ENCODE measurements around the gene GPR27.

The GPR27 gene

DNA sequence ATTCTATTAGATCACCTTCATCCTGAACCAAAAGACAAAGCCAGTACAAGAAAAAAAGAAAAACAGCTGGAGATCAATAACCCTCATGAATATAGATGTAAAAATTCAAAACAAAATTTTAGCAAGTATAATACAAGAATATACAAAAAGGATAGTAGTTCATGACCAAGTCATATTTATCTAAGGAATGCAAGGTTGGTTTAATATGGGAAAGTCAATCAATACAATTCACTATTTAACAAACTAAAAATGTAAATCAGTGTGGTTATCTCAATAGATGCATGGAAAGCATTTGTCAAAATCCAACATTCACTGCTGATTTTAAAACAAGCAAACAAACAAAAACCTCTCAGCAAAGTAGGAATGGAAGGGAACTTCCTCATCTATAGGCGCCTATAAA, 11.0 kb upstream of the GPR27 start:
- no peaks in the 10 kb centered on the region for H3K4me1 ChIP-seq (ENCODE audit: insufficient read depth, low read length)
- no peak overlapping the region for H3K27ac ChIP-seq (ENCODE audit: low read depth, low read length)
- H3K4me3 ChIP-seq (ENCODE audit: low read depth in 1 of 2, low read length in 2 of 2) = no peak overlapping the region
- no peaks in the 10 kb centered on the region for H3K36me3 ChIP-seq (ENCODE audit: insufficient read depth, low read length)
- H3K9ac ChIP-seq (ENCODE audit: low read length) = no peak overlapping the region
- H3K27me3 ChIP-seq (ENCODE audit: control insufficient read depth in 1 of 2, insufficient read depth in 2 of 2, low read length in 2 of 2) = no peaks in the 10 kb centered on the region
- H3K9me3 ChIP-seq (ENCODE audit: low read length) = peaks cover 7% of the 10 kb centered on the region

DNA sequence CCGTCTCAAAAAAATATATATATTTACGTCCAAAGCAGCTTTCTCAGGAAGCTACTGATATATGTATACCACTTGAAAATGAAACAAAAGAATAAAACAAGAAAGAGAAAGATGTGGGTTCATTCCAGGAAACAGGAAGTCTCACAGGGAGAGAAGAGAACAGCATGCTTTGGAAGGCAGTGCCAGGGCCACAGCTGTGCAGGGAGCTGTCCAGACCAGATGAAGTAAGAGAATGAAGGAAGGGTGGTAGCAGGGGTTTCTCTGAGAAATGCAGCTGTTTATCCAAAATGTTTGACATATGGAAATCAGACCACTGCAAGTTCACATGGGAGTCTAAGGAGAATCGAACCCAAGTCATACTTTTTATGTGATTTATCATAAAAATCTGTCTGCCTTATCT, 8.9 kb upstream of the GPR27 start:
- Histone ChIP-seq H3K4me1 (ENCODE audit: insufficient read depth, low read length) (no peaks in the 10 kb centered on the region), H3K27me3 (ENCODE audit: control insufficient read depth in 1 of 2, insufficient read depth in 2 of 2, low read length in 2 of 2) (no peaks in the 10 kb centered on the region), H3K9ac (ENCODE audit: low read length) (no peak overlapping the region), H3K27ac (ENCODE audit: low read depth, low read length) (no peak overlapping the region), H3K9me3 (ENCODE audit: low read length) (peaks cover 7% of the 10 kb centered on the region), H3K4me3 (ENCODE audit: low read depth in 1 of 2, low read length in 2 of 2) (no peak overlapping the region), H3K36me3 (ENCODE audit: insufficient read depth, low read length) (no peaks in the 10 kb centered on the region)

- H3K4me3 ChIP-seq (ENCODE audit: low read depth in 1 of 2, low read length in 2 of 2) = no peak overlapping the region
- no peaks in the 10 kb centered on the region for H3K4me1 ChIP-seq (ENCODE audit: insufficient read depth, low read length)
- no peak overlapping the region for H3K27ac ChIP-seq (ENCODE audit: low read depth, low read length)
- H3K9ac ChIP-seq (ENCODE audit: low read length) = no peak overlapping the region
- H3K36me3 ChIP-seq (ENCODE audit: insufficient read depth, low read length) = no peaks in the 10 kb centered on the region
- H3K27me3 ChIP-seq (ENCODE audit: control insufficient read depth in 1 of 2, insufficient read depth in 2 of 2, low read length in 2 of 2) = no peaks in the 10 kb centered on the region
- no peaks in the 10 kb centered on the region for H3K9me3 ChIP-seq (ENCODE audit: low read length)
Measured at GRCh38 chr3:71751602-71752001, 2.1 kb upstream of the GPR27 start.

GRCh38 chr3:71752831-71753700, 589 bp upstream of the GPR27 start:
- H3K9ac ChIP-seq (ENCODE audit: low read length) = no peak overlapping the region
- H3K27me3 ChIP-seq (ENCODE audit: control insufficient read depth in 1 of 2, insufficient read depth in 2 of 2, low read length in 2 of 2) = no peaks in the 10 kb centered on the region
- H3K36me3 ChIP-seq (ENCODE audit: insufficient read depth, low read length) = no peaks in the 10 kb centered on the region
- H3K27ac ChIP-seq (ENCODE audit: low read depth, low read length) = no peak overlapping the region
- H3K4me1 ChIP-seq (ENCODE audit: insufficient read depth, low read length) = no peaks in the 10 kb centered on the region
- H3K4me3 ChIP-seq (ENCODE audit: low read depth in 1 of 2, low read length in 2 of 2) = peak overlapping the region; percentile 43 to 50
- H3K9me3 ChIP-seq (ENCODE audit: low read length) = no peaks in the 10 kb centered on the region

- Histone ChIP-seq H3K9ac (ENCODE audit: low read length) (no peak overlapping the region), H3K9me3 (ENCODE audit: low read length) (no peaks in the 10 kb centered on the region), H3K4me3 (ENCODE audit: low read depth in 1 of 2, low read length in 2 of 2) (peak overlapping the region in 1 of 2 donors; percentile 20), H3K27ac (ENCODE audit: low read depth, low read length) (no peak overlapping the region), H3K36me3 (ENCODE audit: insufficient read depth, low read length) (no peaks in the 10 kb centered on the region), H3K4me1 (ENCODE audit: insufficient read depth, low read length) (no peaks in the 10 kb centered on the region), H3K27me3 (ENCODE audit: control insufficient read depth in 1 of 2, insufficient read depth in 2 of 2, low read length in 2 of 2) (no peaks in the 10 kb centered on the region)
Measured at GRCh38 chr3:71754610-71755253, 1.1 kb downstream of the GPR27 start.

- H3K27ac ChIP-seq (ENCODE audit: low read depth, low read length) = no peak overlapping the region
- H3K9me3 ChIP-seq (ENCODE audit: low read length) = no peaks in the 10 kb centered on the region
- no peaks in the 10 kb centered on the region for H3K4me1 ChIP-seq (ENCODE audit: insufficient read depth, low read length)
- H3K4me3 ChIP-seq (ENCODE audit: low read depth in 1 of 2, low read length in 2 of 2) = no peak overlapping the region
- H3K9ac ChIP-seq (ENCODE audit: low read length) = no peak overlapping the region
- H3K36me3 ChIP-seq (ENCODE audit: insufficient read depth, low read length) = no peaks in the 10 kb centered on the region
- no peaks in the 10 kb centered on the region for H3K27me3 ChIP-seq (ENCODE audit: control insufficient read depth in 1 of 2, insufficient read depth in 2 of 2, low read length in 2 of 2)
Measured at GRCh38 chr3:71758091-71758490, 4.4 kb downstream of the GPR27 start.

DNA sequence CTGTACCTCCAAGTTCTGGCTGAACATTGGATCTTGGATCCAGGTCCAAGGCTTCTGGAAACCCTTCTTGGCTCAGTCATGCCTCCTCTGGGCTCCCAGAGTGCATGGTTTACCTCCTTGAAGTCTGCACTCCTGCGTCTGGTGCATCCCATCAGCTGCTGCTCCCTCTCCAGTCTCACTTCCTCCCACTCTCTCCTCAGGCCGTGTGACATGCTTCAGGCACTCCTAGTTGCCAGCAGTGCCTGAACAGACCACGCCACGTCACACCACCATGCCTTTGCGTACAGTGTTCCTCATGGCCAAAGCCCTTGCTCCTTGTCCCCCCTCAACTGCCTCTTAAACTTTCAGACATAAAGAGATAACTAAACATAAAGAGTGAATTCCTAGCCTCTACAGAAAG, 5.7 kb downstream of the GPR27 start:
- no peaks in the 10 kb centered on the region for H3K36me3 ChIP-seq (ENCODE audit: insufficient read depth, low read length)
- no peaks in the 10 kb centered on the region for H3K4me1 ChIP-seq (ENCODE audit: insufficient read depth, low read length)
- no peak overlapping the region for H3K4me3 ChIP-seq (ENCODE audit: low read depth in 1 of 2, low read length in 2 of 2)
- no peaks in the 10 kb centered on the region for H3K9me3 ChIP-seq (ENCODE audit: low read length)
- H3K9ac ChIP-seq (ENCODE audit: low read length) = no peak overlapping the region
- no peak overlapping the region for H3K27ac ChIP-seq (ENCODE audit: low read depth, low read length)
- no peaks in the 10 kb centered on the region for H3K27me3 ChIP-seq (ENCODE audit: control insufficient read depth in 1 of 2, insufficient read depth in 2 of 2, low read length in 2 of 2)

DNA sequence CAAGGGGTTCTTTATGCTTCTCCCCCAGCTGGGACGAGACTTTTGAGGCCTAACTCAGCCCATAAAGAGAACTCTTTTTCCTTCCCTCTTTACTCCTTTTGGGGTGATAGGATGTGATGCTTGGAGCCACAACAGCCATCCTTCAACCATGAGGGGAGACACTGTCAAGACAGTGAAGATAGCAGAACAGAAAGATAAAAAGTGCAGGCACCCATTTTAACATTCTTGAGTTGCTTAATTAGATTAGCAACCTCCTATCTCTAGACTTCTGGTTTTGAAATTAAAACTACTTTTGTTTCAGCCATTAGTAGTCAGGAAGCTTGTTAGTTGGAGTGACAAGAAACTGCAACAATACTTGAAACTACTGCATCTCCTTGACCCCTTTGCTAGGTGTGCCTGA, 6.5 kb downstream of the GPR27 start:
- Histone ChIP-seq H3K9ac (ENCODE audit: low read length) (no peak overlapping the region), H3K36me3 (ENCODE audit: insufficient read depth, low read length) (no peaks in the 10 kb centered on the region), H3K4me1 (ENCODE audit: insufficient read depth, low read length) (no peaks in the 10 kb centered on the region), H3K9me3 (ENCODE audit: low read length) (no peaks in the 10 kb centered on the region), H3K27me3 (ENCODE audit: control insufficient read depth in 1 of 2, insufficient read depth in 2 of 2, low read length in 2 of 2) (no peaks in the 10 kb centered on the region), H3K27ac (ENCODE audit: low read depth, low read length) (no peak overlapping the region), H3K4me3 (ENCODE audit: low read depth in 1 of 2, low read length in 2 of 2) (no peak overlapping the region)

GRCh38 chr3:71763426-71763825, 9.8 kb downstream of the GPR27 start:
- H3K27me3 ChIP-seq (ENCODE audit: control insufficient read depth in 1 of 2, insufficient read depth in 2 of 2, low read length in 2 of 2) = no peaks in the 10 kb centered on the region
- no peak overlapping the region for H3K27ac ChIP-seq (ENCODE audit: low read depth, low read length)

DNA sequence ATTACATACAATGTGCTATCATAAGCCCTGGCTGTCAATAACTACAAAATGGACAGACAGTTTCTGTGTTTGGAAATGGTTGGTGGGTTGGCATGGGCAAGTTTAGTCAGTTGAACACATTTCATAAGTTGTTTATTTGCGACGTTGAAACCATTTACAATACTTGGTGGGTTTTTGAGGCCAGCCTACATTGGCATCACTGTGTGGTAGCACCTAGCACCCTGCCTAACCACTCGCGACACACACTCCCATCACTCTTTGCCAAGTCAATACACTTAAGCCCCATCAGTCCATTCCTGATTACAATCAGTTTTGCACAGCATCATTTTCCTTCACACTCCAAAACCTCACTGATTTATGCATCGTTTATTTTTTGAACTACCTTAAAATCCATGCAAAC, 17.5 kb downstream of the GPR27 start:
- H3K9me3 ChIP-seq (ENCODE audit: low read length) = no peaks in the 10 kb centered on the region
- H3K9ac ChIP-seq (ENCODE audit: low read length) = no peak overlapping the region
- no peak overlapping the region for H3K4me3 ChIP-seq (ENCODE audit: low read depth in 1 of 2, low read length in 2 of 2)
- H3K27ac ChIP-seq (ENCODE audit: low read depth, low read length) = no peak overlapping the region
- no peaks in the 10 kb centered on the region for H3K36me3 ChIP-seq (ENCODE audit: insufficient read depth, low read length)
- peaks cover 0 to 4% of the 10 kb centered on the region in 2 donors for H3K27me3 ChIP-seq (ENCODE audit: control insufficient read depth in 1 of 2, insufficient read depth in 2 of 2, low read length in 2 of 2)
- H3K4me1 ChIP-seq (ENCODE audit: insufficient read depth, low read length) = no peaks in the 10 kb centered on the region

More at GRCh38 chr3:71763426-71763825, 9.8 kb downstream of the GPR27 start:
- Histone ChIP-seq H3K4me3 (ENCODE audit: low read depth in 1 of 2, low read length in 2 of 2) (no peak overlapping the region), H3K4me1 (ENCODE audit: insufficient read depth, low read length) (no peaks in the 10 kb centered on the region), H3K9ac (ENCODE audit: low read length) (no peak overlapping the region), H3K9me3 (ENCODE audit: low read length) (no peaks in the 10 kb centered on the region), H3K36me3 (ENCODE audit: insufficient read depth, low read length) (no peaks in the 10 kb centered on the region)

GRCh38 chr3:71771884-71772283, 18.2 kb downstream of the GPR27 start:
- H3K4me1 ChIP-seq (ENCODE audit: insufficient read depth, low read length) = no peaks in the 10 kb centered on the region
- H3K27ac ChIP-seq (ENCODE audit: low read depth, low read length) = no peak overlapping the region
- peaks cover 0 to 4% of the 10 kb centered on the region in 2 donors for H3K27me3 ChIP-seq (ENCODE audit: control insufficient read depth in 1 of 2, insufficient read depth in 2 of 2, low read length in 2 of 2)

More at GRCh38 chr3:71771884-71772283, 18.2 kb downstream of the GPR27 start:
- H3K9me3 ChIP-seq (ENCODE audit: low read length) = no peaks in the 10 kb centered on the region
- no peaks in the 10 kb centered on the region for H3K36me3 ChIP-seq (ENCODE audit: insufficient read depth, low read length)
- H3K9ac ChIP-seq (ENCODE audit: low read length) = no peak overlapping the region
- no peak overlapping the region for H3K4me3 ChIP-seq (ENCODE audit: low read depth in 1 of 2, low read length in 2 of 2)
